Activated CD8-positive, alpha-beta memory T cell treated with anti-CD3 and anti-CD28 coated beads for 4 hours (primary cell): ENCODE measurements around the gene NIFK.
"Not testable (repeated sequence)": the region's sequence is repeated elsewhere in the genome, so short reads cannot be mapped to it uniquely, and the experiment has no call there.

Source experiments
- DNase-seq, 2 donors: peaks; one replicate each; pipeline ENCODE4 v3.0.0-alpha.2; 2020; ENCODE audit warnings: low read depth in 2 of 2

NIFK gene

GRCh38 chr2:121734544-121734943, 2.1 kb downstream of the NIFK start:
- not testable (repeated sequence) for DNase-seq

GRCh38 chr2:121731366-121731765, 5.3 kb downstream of the NIFK start:
- no peak for DNase-seq

DNA sequence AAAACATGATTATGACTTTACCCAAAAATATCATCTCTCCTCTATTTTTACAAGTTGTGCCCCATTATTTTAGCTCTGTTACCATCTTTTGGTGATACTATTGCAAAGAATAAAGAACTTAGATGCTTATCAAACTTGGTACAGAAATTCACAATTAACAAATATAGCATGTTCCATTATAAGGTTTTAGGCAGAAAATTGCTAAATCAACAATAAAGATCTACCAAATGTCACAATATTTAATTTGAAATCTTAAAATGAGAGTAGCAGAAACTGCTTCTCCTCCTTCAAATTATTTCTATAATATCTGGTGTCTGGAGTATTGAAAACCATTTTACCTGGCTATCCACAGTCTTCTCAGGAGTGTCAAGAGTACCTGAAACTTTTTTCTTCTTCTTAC, 8.7 kb downstream of the NIFK start:
- DNase-seq, result no peak

DNA sequence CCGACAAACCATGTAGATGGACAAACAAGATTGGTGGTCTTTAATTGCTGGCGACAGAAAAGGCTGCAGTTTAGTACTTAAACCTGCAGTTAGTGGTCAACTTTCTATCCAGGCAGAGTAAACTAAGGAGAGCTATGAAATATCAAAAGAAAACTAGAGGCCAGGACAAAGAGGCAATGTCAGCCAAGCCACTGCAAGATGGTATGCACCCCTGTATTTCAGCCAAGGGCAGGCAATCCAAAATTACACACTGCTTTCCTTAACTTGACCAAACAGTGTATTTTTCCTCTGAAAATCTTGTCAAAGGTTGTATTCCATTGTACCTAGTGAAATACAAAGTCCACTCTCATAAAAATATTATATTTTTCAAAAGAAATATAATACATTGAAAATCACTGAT, 9.3 kb downstream of the NIFK start:
- DNase-seq, result no peak

DNA sequence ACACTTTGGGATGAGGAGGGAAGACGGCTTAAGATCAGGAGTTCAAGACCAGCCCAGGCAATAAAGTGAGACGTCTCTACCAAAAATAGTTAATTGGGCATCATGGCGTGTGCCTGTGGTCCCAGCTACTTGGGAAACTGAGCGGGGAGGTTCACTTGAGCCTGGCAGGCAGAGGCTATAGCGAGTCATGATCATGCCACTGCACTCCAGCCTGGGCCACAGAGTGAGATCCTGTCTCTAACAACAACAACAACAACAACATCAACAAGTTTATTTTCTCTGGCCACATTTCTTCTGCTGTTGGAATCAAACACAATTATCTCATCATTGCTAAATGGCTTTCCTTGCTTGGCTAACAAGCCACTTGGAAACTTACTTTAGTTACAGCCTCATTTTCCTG, 13.4 kb downstream of the NIFK start:
- DNase-seq, result no peak

- DNase-seq, result no peak
These were observed 14.2 kb downstream of the NIFK start for GRCh38 chr2:121722479-121722878.

DNA sequence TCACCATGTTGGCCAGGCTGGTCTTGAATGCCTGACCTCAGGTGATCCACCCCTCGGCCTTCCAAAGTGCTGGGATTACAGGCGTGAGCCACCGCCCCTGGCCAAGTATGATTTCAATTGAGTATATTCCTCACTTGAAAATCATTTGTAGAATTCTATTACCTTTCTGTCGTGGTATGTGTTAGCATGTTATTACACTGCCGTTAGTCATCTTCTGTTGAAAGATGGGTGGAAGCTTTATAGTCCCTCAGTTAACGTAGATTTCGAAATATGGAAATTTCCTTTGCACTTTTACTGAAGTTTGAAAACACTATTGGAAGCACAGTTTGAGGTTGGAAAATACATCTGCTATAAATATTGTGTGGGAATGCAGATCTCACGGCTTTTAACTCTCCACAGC, 14.7 kb downstream of the NIFK start:
- DNase-seq, result no peak

GRCh38 chr2:121717529-121717928, 19.1 kb downstream of the NIFK start:
- DNase-seq, result no peak

DNA sequence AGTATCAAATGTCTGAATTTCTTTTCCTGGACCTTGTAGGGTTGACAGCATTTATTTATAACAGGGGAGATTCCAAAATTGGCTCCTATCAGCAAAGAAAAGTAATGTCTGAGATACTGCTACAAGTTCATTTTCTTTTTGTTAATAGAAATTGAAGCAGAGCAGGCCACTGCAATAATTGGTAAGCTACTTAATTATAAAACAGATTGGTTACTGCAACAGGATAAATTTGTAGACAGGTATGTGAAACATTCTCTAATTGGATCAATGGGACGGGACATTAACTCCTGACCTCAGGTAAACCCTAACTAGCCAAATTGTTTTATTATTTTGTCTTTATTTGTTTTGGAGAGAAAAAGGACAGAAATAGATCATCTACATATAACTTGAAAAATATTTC, 20.5 kb downstream of the NIFK start:
- DNase-seq, result no peak

DNA sequence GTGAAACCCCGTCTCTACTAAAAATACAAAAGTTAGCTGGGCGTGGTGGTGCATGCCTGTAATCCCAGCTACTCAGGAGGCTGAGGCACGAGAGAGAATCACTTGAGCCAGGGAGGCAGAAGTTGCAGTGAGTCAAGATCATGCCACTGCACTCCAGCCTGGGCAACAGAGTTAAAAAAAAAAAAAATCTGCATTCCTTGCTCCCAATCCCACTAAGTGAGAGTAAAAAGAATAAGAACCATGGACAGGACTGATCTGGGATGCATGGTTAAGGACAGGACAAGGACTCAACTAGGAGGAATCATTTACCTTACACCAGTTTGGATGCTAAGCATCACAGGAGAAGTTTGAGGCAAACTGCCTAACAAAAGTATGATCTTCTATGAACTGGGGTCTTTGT, 25.2 kb downstream of the NIFK start:
- DNase-seq, result not testable (repeated sequence)

DNA sequence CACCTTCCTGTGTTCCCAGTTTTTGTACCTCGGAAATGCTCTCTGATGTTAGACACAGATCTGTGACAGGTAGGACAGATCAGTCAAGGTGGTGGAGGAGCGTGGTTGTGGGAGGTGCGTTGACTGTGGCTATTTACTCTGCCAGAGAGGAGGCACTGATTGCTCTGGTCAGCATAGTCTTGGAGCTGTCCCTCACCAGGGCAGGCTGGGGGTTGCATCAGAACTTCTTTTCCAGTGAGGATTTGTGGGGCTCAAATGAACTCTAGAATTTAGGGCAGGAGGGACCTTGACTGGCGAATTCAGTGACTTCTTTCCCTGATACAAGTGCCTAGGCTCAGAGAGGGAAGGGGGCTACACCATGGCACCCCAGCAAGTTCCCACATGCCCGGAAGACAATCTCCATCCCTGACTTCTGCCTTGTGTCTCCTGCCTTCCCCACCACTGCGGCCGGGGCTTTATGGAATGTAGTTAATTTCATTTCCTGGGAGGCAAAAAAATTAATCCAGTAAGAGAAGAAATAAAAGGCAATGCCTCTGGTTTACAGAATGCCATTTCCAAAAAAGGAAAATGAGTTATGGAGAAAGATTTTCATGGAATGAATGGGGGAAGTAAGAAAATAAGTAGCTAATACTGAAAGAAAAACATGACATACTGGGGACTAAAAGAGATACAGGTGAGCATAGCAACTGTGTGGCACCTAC, 26.1 kb downstream of the NIFK start:
- DNase-seq, result no peak

GRCh38 chr2:121709776-121710469, 26.8 kb downstream of the NIFK start:
- DNase-seq, result no peak

- DNase-seq, result no peak
These were observed 28.7 kb downstream of the NIFK start for GRCh38 chr2:121707920-121708361.

DNA sequence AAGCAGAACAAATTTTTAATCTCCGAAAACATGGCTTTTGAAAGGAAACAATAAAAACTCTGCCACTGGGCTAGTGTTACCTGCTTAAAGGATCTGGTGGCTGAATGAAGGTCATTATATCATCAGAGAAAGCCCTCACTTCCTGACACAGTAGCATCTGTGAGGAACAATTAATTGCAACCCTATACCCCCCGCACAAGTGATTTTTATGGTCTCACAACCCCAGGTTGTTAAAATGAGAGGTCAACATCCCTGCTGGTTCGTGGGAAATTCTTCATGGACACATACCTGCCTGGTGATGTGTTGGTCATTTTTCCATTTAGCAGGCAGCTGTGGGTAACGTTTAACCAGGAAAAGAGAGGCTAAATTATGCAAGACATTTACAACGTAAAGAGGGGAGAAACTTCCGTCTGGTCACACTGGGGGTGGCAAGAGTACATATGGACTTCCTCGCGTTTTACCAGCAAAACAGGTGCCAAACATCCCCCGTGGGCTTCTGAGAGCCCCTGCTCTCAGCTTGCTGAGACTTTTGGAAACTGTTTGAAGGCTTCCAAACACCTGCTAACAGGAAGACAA, 29.2 kb downstream of the NIFK start:
- DNase-seq, result no peak

GRCh38 chr2:121705958-121706357, 30.7 kb downstream of the NIFK start:
- no peak for DNase-seq

GRCh38 chr2:121705390-121705789, 31.3 kb downstream of the NIFK start:
- no peak for DNase-seq

DNA sequence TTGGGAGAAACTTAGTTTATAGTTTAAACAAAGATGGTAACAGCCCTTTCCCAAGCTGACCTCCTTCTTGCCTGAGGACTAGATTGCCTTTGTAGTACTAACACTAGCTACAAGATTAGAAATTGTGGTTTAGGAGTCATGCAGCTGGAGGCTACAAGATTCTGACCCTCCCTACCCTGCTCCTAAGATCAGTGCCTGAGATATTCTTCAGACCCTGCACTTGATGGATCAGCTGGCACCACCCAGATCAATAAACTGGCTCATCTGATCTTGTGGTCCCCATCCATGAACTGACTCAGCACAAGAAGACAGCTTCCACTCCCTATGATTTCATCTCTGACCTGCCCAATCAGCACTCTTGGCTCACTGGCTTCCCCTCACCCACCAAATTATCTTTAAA, 34.9 kb downstream of the NIFK start:
- DNase-seq, result not testable (repeated sequence)

- DNase-seq, result peak; percentile 69 to 82
These were observed 37.0 kb downstream of the NIFK start for GRCh38 chr2:121699421-121700333.

DNA sequence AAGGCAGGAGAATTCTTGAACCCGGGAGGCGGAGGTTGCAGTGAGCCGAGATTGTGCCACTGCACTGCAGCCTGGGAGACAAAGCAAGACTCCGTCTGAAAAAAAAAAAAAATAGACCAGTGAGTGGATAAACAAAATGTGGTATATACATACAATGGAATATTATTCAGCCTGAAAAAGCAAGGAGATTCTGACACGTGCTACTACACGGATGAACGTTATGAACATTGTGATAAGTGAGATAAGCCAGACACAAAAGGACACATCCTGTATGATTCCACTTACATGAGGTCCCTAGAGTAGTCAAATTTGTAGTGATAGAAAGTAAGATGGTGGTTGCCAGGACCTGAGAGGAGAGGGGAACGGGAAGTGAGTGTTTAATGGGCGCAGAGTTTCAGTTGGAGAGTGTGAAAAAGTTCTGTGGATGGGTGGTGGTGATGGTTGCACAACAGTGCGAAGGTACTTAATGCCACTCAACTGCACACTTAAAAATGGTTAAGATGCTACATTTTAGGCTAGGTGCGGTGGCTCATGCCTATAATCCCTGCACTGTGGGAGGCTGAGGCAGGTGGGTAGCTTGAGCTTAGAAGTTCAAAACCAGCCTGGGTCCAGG, 38.3 kb downstream of the NIFK start:
- DNase-seq, result no peak

DNA sequence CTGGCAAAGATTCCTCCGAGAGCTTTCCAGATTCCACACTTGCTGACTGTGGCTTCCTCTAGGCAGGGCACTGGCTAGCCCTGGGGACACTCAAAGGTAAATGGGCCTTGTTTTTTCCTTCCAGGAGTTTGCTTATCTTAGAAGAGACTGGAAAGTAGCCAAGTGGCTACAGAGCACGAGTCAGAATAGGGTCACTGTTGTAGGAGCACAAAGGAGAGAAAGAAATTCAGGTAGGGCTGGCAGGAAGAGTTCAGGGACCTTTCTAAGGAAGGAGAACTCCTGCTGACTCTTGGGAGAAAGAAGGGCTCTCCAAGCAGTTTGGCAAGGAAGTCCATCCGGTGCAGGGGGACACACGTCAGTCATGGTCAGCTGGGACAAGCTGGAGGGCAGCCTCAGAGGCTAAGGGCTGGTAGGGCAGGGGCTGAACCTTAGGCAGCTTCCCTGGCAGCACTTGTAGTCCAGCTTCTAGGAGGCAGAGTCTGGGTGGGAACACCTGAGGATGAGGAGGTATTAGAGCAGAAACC, 39.5 kb downstream of the NIFK start:
- DNase-seq, result no peak

GRCh38 chr2:121696410-121696930, 40.2 kb downstream of the NIFK start:
- no peak for DNase-seq
